H9 (cell line): Measurements from ENCODE around the gene SYF2. TPM values are rescaled to one million over a fixed set of nuclear protein-coding genes. Genes with fewer than 3 reads are reported as not detected.

Experiments used
- DNase-seq: peaks from one replicate; pipeline ENCODE4 v3.0.0-alpha.2; 2017
- H2AFZ ChIP-seq: one replicate; pipeline ENCODE4 v1.6.1; 2013; ENCODE audit warnings: mild to moderate bottlenecking, low read length, control low read depth, moderate library complexity
- H2AK5ac ChIP-seq: 2 replicates; pipeline ENCODE4 v1.6.1; 2013; ENCODE audit warnings: low read length, control low read depth, mixed read lengths; ENCODE audit not compliant: insufficient read length
- H2BK120ac ChIP-seq: one replicate; pipeline ENCODE4 v1.6.1; 2013; ENCODE audit warnings: low read depth, mild to moderate bottlenecking, low read length, control low read depth, inconsistent platforms; ENCODE audit not compliant: poor library complexity, severe bottlenecking
- H2BK12ac ChIP-seq: 2 replicates; pipeline ENCODE4 v1.6.1; 2013; ENCODE audit warnings: low read length, control low read depth, mixed read lengths, low read depth; ENCODE audit not compliant: insufficient read length
- H2BK15ac ChIP-seq: 2 replicates; pipeline ENCODE4 v1.6.1; 2013; ENCODE audit warnings: low read depth, low read length, control low read depth
- H2BK20ac ChIP-seq: one replicate; pipeline ENCODE4 v1.6.1; 2013; ENCODE audit warnings: low read depth, mild to moderate bottlenecking, low read length, control low read depth, inconsistent platforms; ENCODE audit not compliant: poor library complexity, severe bottlenecking
- H2BK5ac ChIP-seq: 2 replicates; pipeline ENCODE4 v1.6.1; 2013; ENCODE audit warnings: low read length, control low read depth, mixed read lengths; ENCODE audit not compliant: insufficient read length
- H3K14ac ChIP-seq: 2 replicates; pipeline ENCODE4 v1.6.1; 2013; ENCODE audit warnings: low read length, control low read depth; ENCODE audit not compliant: insufficient read depth
- H3K18ac ChIP-seq: 2 replicates; pipeline ENCODE4 v1.6.1; 2013; ENCODE audit warnings: low read depth, mild to moderate bottlenecking, mixed read lengths, low read length, control low read depth; ENCODE audit not compliant: insufficient read length
- H3K23ac ChIP-seq: 2 replicates; pipeline ENCODE4 v1.6.1; 2013; ENCODE audit warnings: low read length, control low read depth, mixed read lengths, low read depth; ENCODE audit not compliant: insufficient read length
- H3K23me2 ChIP-seq: 2 replicates; pipeline ENCODE4 v1.6.1; 2013; ENCODE audit warnings: low read depth, mild to moderate bottlenecking, mixed read lengths, low read length, control low read depth; ENCODE audit not compliant: insufficient read length, poor library complexity, severe bottlenecking
- H3K27ac ChIP-seq: 2 replicates; pipeline ENCODE4 v1.5.1; 2013; ENCODE audit warnings: low read length, control low read depth, mixed read lengths, low read depth; ENCODE audit not compliant: insufficient read length
- H3K27me3 ChIP-seq: 2 replicates; pipeline ENCODE4 v1.6.1; 2013; ENCODE audit warnings: low read length, control low read depth, inconsistent platforms; ENCODE audit not compliant: insufficient read depth
- H3K4ac ChIP-seq: 2 replicates; pipeline ENCODE4 v1.6.1; 2013; ENCODE audit warnings: low read depth, mild to moderate bottlenecking, control low read depth, inconsistent platforms, low read length, moderate library complexity
- H3K4me1 ChIP-seq: 2 replicates; pipeline ENCODE4 v1.6.1; 2013; ENCODE audit warnings: low read length, control low read depth, inconsistent platforms; ENCODE audit not compliant: insufficient read depth
- H3K4me2 ChIP-seq: 2 replicates; pipeline ENCODE4 v1.6.1; 2013; ENCODE audit warnings: low read length, control low read depth, mixed read lengths; ENCODE audit not compliant: insufficient read length, insufficient read depth
- H3K56ac ChIP-seq: 2 replicates; pipeline ENCODE4 v1.6.1; 2013; ENCODE audit warnings: low read depth, mild to moderate bottlenecking, mixed read lengths, low read length, control low read depth; ENCODE audit not compliant: insufficient read length
- H3K79me1 ChIP-seq: 2 replicates; pipeline ENCODE4 v1.6.1; 2013; ENCODE audit warnings: low read depth, mild to moderate bottlenecking, moderate library complexity, low read length, control low read depth, inconsistent platforms; ENCODE audit not compliant: insufficient read depth, poor library complexity, severe bottlenecking
- H3K79me2 ChIP-seq: 2 replicates; pipeline ENCODE4 v1.6.1; 2013; ENCODE audit warnings: low read length, control low read depth, inconsistent platforms; ENCODE audit not compliant: insufficient read depth
- H3K9ac ChIP-seq: 2 replicates; pipeline ENCODE4 v1.6.1; 2013; ENCODE audit warnings: low read length, control low read depth, mixed read lengths; ENCODE audit not compliant: insufficient read length; ENCODE audit errors: extremely low read depth
- H3K9me3 ChIP-seq: one replicate; pipeline ENCODE4 v1.6.1; 2013; ENCODE audit warnings: low read depth, low read length, inconsistent platforms; ENCODE audit not compliant: control insufficient read depth
- H3T11ph ChIP-seq: one replicate; pipeline ENCODE4 v1.6.1; 2013; ENCODE audit warnings: mild to moderate bottlenecking, low read length, control low read depth, inconsistent platforms
- H4K20me1 ChIP-seq: one replicate; pipeline ENCODE4 v1.6.1; 2013; ENCODE audit not compliant: control insufficient read depth, insufficient read length, insufficient read depth
- H4K5ac ChIP-seq: 2 replicates; pipeline ENCODE4 v1.6.1; 2013; ENCODE audit warnings: low read depth, mild to moderate bottlenecking, mixed read lengths, low read length, control low read depth; ENCODE audit not compliant: insufficient read length
- H4K8ac ChIP-seq: replicated peaks from 2 replicates; pipeline ENCODE4 v1.6.1; 2013; ENCODE audit warnings: low read length, control low read depth, mixed read lengths, low read depth; ENCODE audit not compliant: insufficient read length
- H4K91ac ChIP-seq: 2 replicates; pipeline ENCODE4 v1.6.1; 2013; ENCODE audit warnings: low read depth, mild to moderate bottlenecking, moderate library complexity, mixed read lengths, low read length, control low read depth; ENCODE audit not compliant: insufficient read length
- H3K27ac Mint-ChIP-seq, 3 experiments: 2 replicates in 2 of 3; 3 replicates in 1 of 3; pipeline ENCODE4 v1.8.0; 2020 to 2021; ENCODE audit warnings: mixed read lengths in 3 of 3, mild to moderate bottlenecking in 1 of 3, moderate library complexity in 1 of 3
- H3K27me3 Mint-ChIP-seq: 2 replicates; pipeline ENCODE4 v1.8.0; 2021; ENCODE audit warnings: low read depth, mild to moderate bottlenecking, moderate library complexity, mixed read lengths
- H3K36me3 Mint-ChIP-seq, 3 experiments: 2 replicates in 2 of 3; 3 replicates in 1 of 3; pipeline ENCODE4 v1.8.0; 2020 to 2021; ENCODE audit warnings: low read depth in 3 of 3, mixed read lengths in 3 of 3; ENCODE audit not compliant: insufficient read depth in 1 of 3
- H3K4me1 Mint-ChIP-seq, 2 experiments: 2 replicates each; pipeline ENCODE4 v1.8.0; 2020; ENCODE audit warnings: mixed read lengths in 2 of 2
- H3K4me3 Mint-ChIP-seq, 2 experiments: 2 replicates in 1 of 2; 3 replicates in 1 of 2; pipeline ENCODE4 v1.8.0; 2020 to 2021; ENCODE audit warnings: mild to moderate bottlenecking in 2 of 2, mixed read lengths in 2 of 2, moderate library complexity in 1 of 2
- H3K9me3 Mint-ChIP-seq, 2 experiments: 2 replicates in 1 of 2; 3 replicates in 1 of 2; pipeline ENCODE4 v1.8.0; 2020; ENCODE audit warnings: mild to moderate bottlenecking in 2 of 2, mixed read lengths in 2 of 2, moderate library complexity in 1 of 2
- CTCF ChIP-seq: fragments of 200-600 bp; sonication (generic); conservative IDR thresholded peaks from 3 replicates; pipeline ENCODE4 v1.8.0; 2021; ENCODE audit warnings: antibody characterized with exemption, mild to moderate bottlenecking
- WGBS: extraction: QIAGEN DNeasy Blood & Tissue Kit; methylation state at CpG from one replicate; pipeline ENCODE4 v1.1.7; 2013; ENCODE audit warnings: missing lambda C conversion rate, low lambda C conversion rate, mixed read lengths; ENCODE audit not compliant: insufficient read length; ENCODE audit errors: extremely low coverage; 5-methylcytosine and 5-hydroxymethylcytosine counted together
- total RNA-seq: library from RNA; stranded (reverse); gene quantifications from 2 replicates; pipeline ENCODE4 v1.2.1, GENCODE V29; 2021

The SYF2 gene
- total RNA-seq, 1 experiment from 2014 or later = 36.5 TPM

- no peak overlapping the region for H3T11ph ChIP-seq
- H2AFZ ChIP-seq = no peak overlapping the region
- H3K4me1 ChIP-seq = peaks cover 3% of the 10 kb centered on the region; the same call in 1 of the 2 replicates
- no peak overlapping the region for H3K4me2 ChIP-seq
- H3K18ac ChIP-seq = no peak overlapping the region
- H2BK5ac ChIP-seq = no peak overlapping the region
- Mint-ChIP-seq H3K36me3 (no peaks in the 10 kb centered on the region), H3K4me1 (peaks cover 25% of the 10 kb centered on the region in 2 experiments), H3K9me3 (no peaks in the 10 kb centered on the region), H3K4me3 (no peak overlapping the region; a peak in 1 of 5 replicates), H3K27ac (0 out of 7 replicates have a peak overlapping the region, but pooled peaks of 1 of the 3 experiments have one; percentile 13), H3K27me3 (no peaks in the 10 kb centered on the region)
- no peak overlapping the region for H3K27ac ChIP-seq
- H3K9me3 ChIP-seq = no peaks in the 10 kb centered on the region
- H3K23ac ChIP-seq = no peak overlapping the region
- no peak overlapping the region for H2BK15ac ChIP-seq
- no peak overlapping the region for H2BK20ac ChIP-seq
- H2AK5ac ChIP-seq = no peak overlapping the region
- TF ChIP-seq CTCF = no peak
- no peak overlapping the region for H4K5ac ChIP-seq
- no peak overlapping the region for H3K14ac ChIP-seq
- no peaks in the 10 kb centered on the region for H4K20me1 ChIP-seq
- no peak overlapping the region for H3K9ac ChIP-seq
- no peak overlapping the region for H3K4ac ChIP-seq
- H3K23me2 ChIP-seq = no peaks in the 10 kb centered on the region
- WGBS = no CpG with 5 or more reads among the region's 5 CpGs
- H3K79me1 ChIP-seq = no peaks in the 10 kb centered on the region
- no peak overlapping the region for H3K56ac ChIP-seq
- no peak overlapping the region for H4K8ac ChIP-seq
- H2BK120ac ChIP-seq = no peak overlapping the region
- no peaks in the 10 kb centered on the region for H3K79me2 ChIP-seq
- H2BK12ac ChIP-seq = no peak overlapping the region
- no peak for DNase-seq
- no peaks in the 10 kb centered on the region for H3K27me3 ChIP-seq
- no peak overlapping the region for H4K91ac ChIP-seq
Measured at GRCh38 chr1:25256578-25256965, 24.3 kb upstream of the SYF2 start.
